ENCODE data around the gene GTF2F2.

DNA sequence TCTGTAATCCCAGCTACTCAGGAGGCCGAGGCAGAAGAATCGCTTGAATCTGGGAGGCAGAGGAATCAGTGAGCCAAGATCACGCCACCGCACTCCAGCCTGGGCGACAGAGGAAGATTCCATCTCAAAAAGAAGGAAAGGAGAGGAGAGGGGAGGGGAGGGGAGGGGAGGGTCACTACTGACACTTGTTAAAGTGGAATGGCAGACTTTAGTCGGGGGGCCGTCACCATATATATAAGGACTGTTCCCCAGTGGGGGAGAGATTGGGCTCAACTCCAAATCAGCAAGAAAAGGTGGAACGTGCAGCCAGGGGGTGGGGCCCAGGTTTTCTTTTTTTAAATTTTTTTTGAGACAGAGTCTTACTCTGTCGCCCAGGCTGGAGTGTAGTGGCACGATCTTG, 194.5 kb downstream of the GTF2F2 start:
- TF ChIP-seq TARDBP (IDR thresholded peaks at IDR 0.05), result no peak
- TF ChIP-seq FOXK2 (IDR thresholded peaks at IDR 0.05), result no peak
- no peak for TF ChIP-seq ZNF384 (IDR thresholded peaks at IDR 0.05)
- TF ChIP-seq FOXM1 (IDR thresholded peaks at IDR 0.05; ENCODE audit: borderline replicate concordance), result no peak
- TF ChIP-seq SP1 (IDR thresholded peaks at IDR 0.05), result no peak
- TF ChIP-seq NFRKB (IDR thresholded peaks at IDR 0.05), result no peak
- TF ChIP-seq, protein P1, sequence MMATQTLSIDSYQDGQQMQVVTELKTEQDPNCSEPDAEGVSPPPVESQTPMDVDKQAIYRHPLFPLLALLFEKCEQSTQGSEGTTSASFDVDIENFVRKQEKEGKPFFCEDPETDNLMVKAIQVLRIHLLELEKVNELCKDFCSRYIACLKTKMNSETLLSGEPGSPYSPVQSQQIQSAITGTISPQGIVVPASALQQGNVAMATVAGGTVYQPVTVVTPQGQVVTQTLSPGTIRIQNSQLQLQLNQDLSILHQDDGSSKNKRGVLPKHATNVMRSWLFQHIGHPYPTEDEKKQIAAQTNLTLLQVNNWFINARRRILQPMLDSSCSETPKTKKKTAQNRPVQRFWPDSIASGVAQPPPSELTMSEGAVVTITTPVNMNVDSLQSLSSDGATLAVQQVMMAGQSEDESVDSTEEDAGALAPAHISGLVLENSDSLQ (IDR thresholded peaks at IDR 0.05), result no peak
- TF ChIP-seq SUZ12 (IDR thresholded peaks at IDR 0.05), result no peak
- TF ChIP-seq ARNT (IDR thresholded peaks at IDR 0.05), result no peak
- no peak for TF ChIP-seq ELF4 (IDR thresholded peaks at IDR 0.05)
- no peak for TF ChIP-seq BHLHE40 (IDR thresholded peaks at IDR 0.05; ENCODE audit: borderline replicate concordance)
- TF ChIP-seq FOXA1 (IDR thresholded peaks at IDR 0.05), result no peak
- no peak for TF ChIP-seq L3MBTL2 (conservative IDR thresholded peaks at IDR 0.05)
- TF ChIP-seq HDGF (IDR thresholded peaks at IDR 0.05; ENCODE audit: borderline replicate concordance), result no peak

Measured in HEK293T (cell line).